ENCODE measurements around the gene CERS2. TPM values are rescaled to one million over a fixed set of nuclear protein-coding genes. Genes with fewer than 3 reads are reported as not detected.

Gene CERS2
- total and polyA plus RNA-seq, 2 of the 13 experiments (the other 11 are each of a cell fraction or from before 2014, with no cell fraction given): 269 to 298 TPM

DNA sequence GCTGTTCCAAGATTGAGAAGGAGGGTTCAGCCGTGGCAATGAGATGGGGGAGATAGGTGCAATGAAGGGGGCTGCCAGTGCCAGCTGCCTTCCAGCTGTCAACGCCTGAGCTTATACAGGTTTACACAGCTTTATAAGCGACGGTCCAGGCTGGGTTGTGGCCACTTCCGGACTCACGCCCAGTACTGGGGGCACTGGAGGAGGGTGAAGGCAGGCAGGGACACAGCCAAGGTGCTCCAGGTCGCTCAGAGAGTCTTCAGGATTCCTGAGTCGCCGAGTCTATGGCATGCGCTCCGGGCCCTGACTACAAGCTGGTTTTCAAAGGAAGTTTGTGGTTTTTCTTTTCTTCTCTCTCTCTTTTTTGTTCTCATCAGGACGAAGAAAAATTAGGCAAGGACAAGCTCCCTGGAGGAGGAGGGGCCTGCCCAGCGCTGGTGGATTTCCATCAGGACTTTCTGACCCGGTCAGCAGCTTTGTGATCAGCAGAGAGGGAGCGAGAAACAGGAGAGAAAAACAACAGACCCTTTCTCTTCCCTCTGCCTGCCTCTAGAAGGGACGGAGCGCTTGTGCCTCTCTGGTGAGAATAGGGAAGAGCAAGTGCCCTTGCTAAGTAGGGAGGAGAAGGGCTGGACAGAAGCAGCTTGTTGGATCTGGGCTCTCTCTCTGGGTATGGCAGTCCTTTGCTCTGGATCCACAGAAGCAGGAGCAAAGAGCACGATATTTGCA, 31.9 kb upstream of the CERS2 start, which contains the start of gene MINDY1 (continued):
- TF ChIP-seq, protein P1, sequence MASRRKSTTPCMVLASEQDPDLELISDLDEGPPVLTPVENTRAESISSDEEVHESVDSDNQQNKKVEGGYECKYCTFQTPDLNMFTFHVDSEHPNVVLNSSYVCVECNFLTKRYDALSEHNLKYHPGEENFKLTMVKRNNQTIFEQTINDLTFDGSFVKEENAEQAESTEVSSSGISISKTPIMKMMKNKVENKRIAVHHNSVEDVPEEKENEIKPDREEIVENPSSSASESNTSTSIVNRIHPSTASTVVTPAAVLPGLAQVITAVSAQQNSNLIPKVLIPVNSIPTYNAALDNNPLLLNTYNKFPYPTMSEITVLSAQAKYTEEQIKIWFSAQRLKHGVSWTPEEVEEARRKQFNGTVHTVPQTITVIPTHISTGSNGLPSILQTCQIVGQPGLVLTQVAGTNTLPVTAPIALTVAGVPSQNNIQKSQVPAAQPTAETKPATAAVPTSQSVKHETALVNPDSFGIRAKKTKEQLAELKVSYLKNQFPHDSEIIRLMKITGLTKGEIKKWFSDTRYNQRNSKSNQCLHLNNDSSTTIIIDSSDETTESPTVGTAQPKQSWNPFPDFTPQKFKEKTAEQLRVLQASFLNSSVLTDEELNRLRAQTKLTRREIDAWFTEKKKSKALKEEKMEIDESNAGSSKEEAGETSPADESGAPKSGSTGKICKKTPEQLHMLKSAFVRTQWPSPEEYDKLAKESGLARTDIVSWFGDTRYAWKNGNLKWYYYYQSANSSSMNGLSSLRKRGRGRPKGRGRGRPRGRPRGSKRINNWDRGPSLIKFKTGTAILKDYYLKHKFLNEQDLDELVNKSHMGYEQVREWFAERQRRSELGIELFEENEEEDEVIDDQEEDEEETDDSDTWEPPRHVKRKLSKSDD (CRISPR knock-in tag; IDR thresholded peaks at IDR 0.05; ENCODE audit: low read depth): 0 out of 2 replicates have a peak, but pooled peaks have one; percentile 26
- TF ChIP-seq SOX6 (IDR thresholded peaks at IDR 0.05): no peak
- peak; percentile 75 for TF ChIP-seq SOX6 (CRISPR knock-in tag; IDR thresholded peaks at IDR 0.05)
- 0 out of 2 replicates have a peak, but pooled peaks have one; percentile 39 for TF ChIP-seq ZNF124 (CRISPR knock-in tag; IDR thresholded peaks at IDR 0.05)
- TF ChIP-seq ZNF781 (CRISPR knock-in tag; IDR thresholded peaks at IDR 0.05; ENCODE audit: borderline replicate concordance, not compliant biosample characterization): no peak
- no peak for TF ChIP-seq ZNF230 (CRISPR knock-in tag; IDR thresholded peaks at IDR 0.05)
- TF ChIP-seq ZNF274 (CRISPR knock-in tag; IDR thresholded peaks at IDR 0.05): peak; percentile 79; the same call in 1 of the 2 replicates
- 0 out of 2 replicates have a peak, but pooled peaks have one; percentile 47 for TF ChIP-seq SMAD3 (CRISPR knock-in tag; IDR thresholded peaks at IDR 0.05)
- TF ChIP-seq TBX2 (CRISPR knock-in tag; IDR thresholded peaks at IDR 0.05; ENCODE audit: borderline replicate concordance): peak; percentile 40; the same call in 1 of the 2 replicates
- TF ChIP-seq, protein P2, sequence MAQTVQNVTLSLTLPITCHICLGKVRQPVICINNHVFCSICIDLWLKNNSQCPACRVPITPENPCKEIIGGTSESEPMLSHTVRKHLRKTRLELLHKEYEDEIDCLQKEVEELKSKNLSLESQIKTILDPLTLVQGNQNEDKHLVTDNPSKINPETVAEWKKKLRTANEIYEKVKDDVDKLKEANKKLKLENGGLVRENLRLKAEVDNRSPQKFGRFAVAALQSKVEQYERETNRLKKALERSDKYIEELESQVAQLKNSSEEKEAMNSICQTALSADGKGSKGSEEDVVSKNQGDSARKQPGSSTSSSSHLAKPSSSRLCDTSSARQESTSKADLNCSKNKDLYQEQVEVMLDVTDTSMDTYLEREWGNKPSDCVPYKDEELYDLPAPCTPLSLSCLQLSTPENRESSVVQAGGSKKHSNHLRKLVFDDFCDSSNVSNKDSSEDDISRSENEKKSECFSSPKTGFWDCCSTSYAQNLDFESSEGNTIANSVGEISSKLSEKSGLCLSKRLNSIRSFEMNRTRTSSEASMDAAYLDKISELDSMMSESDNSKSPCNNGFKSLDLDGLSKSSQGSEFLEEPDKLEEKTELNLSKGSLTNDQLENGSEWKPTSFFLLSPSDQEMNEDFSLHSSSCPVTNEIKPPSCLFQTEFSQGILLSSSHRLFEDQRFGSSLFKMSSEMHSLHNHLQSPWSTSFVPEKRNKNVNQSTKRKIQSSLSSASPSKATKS (CRISPR knock-in tag; IDR thresholded peaks at IDR 0.05): 0 out of 2 replicates have a peak, but pooled peaks have one; percentile 43
- no peak for TF ChIP-seq ZNF652 (CRISPR knock-in tag; IDR thresholded peaks at IDR 0.05; ENCODE audit: borderline replicate concordance, low read depth)
- TF ChIP-seq REPIN1 (CRISPR knock-in tag; IDR thresholded peaks at IDR 0.05; ENCODE audit: borderline replicate concordance, low read depth): no peak
- TF ChIP-seq, protein P3, sequence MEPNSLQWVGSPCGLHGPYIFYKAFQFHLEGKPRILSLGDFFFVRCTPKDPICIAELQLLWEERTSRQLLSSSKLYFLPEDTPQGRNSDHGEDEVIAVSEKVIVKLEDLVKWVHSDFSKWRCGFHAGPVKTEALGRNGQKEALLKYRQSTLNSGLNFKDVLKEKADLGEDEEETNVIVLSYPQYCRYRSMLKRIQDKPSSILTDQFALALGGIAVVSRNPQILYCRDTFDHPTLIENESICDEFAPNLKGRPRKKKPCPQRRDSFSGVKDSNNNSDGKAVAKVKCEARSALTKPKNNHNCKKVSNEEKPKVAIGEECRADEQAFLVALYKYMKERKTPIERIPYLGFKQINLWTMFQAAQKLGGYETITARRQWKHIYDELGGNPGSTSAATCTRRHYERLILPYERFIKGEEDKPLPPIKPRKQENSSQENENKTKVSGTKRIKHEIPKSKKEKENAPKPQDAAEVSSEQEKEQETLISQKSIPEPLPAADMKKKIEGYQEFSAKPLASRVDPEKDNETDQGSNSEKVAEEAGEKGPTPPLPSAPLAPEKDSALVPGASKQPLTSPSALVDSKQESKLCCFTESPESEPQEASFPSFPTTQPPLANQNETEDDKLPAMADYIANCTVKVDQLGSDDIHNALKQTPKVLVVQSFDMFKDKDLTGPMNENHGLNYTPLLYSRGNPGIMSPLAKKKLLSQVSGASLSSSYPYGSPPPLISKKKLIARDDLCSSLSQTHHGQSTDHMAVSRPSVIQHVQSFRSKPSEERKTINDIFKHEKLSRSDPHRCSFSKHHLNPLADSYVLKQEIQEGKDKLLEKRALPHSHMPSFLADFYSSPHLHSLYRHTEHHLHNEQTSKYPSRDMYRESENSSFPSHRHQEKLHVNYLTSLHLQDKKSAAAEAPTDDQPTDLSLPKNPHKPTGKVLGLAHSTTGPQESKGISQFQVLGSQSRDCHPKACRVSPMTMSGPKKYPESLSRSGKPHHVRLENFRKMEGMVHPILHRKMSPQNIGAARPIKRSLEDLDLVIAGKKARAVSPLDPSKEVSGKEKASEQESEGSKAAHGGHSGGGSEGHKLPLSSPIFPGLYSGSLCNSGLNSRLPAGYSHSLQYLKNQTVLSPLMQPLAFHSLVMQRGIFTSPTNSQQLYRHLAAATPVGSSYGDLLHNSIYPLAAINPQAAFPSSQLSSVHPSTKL (CRISPR knock-in tag; IDR thresholded peaks at IDR 0.05): peak; percentile 50; the same call in 1 of the 2 replicates
- TF ChIP-seq ZNF296 (CRISPR knock-in tag; conservative IDR thresholded peaks at IDR 0.05): peak; percentile 74; the same call in 1 of the 2 replicates
- TF ChIP-seq, protein P4, sequence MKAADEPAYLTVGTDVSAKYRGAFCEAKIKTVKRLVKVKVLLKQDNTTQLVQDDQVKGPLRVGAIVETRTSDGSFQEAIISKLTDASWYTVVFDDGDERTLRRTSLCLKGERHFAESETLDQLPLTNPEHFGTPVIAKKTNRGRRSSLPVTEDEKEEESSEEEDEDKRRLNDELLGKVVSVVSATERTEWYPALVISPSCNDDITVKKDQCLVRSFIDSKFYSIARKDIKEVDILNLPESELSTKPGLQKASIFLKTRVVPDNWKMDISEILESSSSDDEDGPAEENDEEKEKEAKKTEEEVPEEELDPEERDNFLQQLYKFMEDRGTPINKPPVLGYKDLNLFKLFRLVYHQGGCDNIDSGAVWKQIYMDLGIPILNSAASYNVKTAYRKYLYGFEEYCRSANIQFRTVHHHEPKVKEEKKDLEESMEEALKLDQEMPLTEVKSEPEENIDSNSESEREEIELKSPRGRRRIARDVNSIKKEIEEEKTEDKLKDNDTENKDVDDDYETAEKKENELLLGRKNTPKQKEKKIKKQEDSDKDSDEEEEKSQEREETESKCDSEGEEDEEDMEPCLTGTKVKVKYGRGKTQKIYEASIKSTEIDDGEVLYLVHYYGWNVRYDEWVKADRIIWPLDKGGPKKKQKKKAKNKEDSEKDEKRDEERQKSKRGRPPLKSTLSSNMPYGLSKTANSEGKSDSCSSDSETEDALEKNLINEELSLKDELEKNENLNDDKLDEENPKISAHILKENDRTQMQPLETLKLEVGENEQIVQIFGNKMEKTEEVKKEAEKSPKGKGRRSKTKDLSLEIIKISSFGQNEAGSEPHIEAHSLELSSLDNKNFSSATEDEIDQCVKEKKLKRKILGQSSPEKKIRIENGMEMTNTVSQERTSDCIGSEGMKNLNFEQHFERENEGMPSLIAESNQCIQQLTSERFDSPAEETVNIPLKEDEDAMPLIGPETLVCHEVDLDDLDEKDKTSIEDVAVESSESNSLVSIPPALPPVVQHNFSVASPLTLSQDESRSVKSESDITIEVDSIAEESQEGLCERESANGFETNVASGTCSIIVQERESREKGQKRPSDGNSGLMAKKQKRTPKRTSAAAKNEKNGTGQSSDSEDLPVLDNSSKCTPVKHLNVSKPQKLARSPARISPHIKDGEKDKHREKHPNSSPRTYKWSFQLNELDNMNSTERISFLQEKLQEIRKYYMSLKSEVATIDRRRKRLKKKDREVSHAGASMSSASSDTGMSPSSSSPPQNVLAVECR (CRISPR knock-in tag; IDR thresholded peaks at IDR 0.05; ENCODE audit: borderline replicate concordance): peak; percentile 59; the same call in 1 of the 2 replicates
